HCT116 (cell line): ENCODE results near the gene KCNIP3. TPM values are rescaled to one million over a fixed set of nuclear protein-coding genes. Genes with fewer than 3 reads are reported as not detected.

Experiments
- ATAC-seq: fragments of 200-7000 bp; cut with Tn5 transposase; 2 replicates; pipeline ENCODE4 v1.9.1; 2020; ENCODE audit warnings: mild to moderate bottlenecking, moderate library complexity
- BruUV-seq: library from RNA; stranded (reverse); fragments of 400-500 nt; replicated peaks from 2 replicates; lab custom pipeline; 2021; lab: Mats Ljungman, UMichigan
- CTCF ChIA-PET: fragments of 300-600 bp; sonication (Branson Sonifier 250); formaldehyde crosslinking; loops from one replicate; lab custom pipeline; 2021; ENCODE audit warnings: antibody characterized with exemption; lab: Charles Lee
- POLR2A ChIA-PET: fragments of 300-600, 350-600 bp; sonication (Branson Sonifier 250); formaldehyde crosslinking; loops from one replicate; lab custom pipeline; 2021; ENCODE audit warnings: antibody characterized with exemption; lab: Charles Lee
- RAD21 ChIA-PET, 2 experiments: fragments of 300-600 bp; sonication (Branson Sonifier 250); formaldehyde crosslinking; loops; one replicate each; lab custom pipeline; 2023; ENCODE audit warnings: low total read pairs in 2 of 2; ENCODE audit not compliant: uncharacterized antibody in 2 of 2, unreplicated experiment in 2 of 2, low non-redundant PET in 1 of 2; lab: Charles Lee
- DNase-seq: peaks from one replicate; pipeline ENCODE4 v3.0.0-alpha.2; 2010; ENCODE audit warnings: low read depth, low spot score
- H2AFZ ChIP-seq: fragments of 200-600 bp; shearing (Covaris generic), sonication (generic); 2 replicates; pipeline ENCODE4 v1.6.1; 2017; ENCODE audit warnings: low read depth, mixed run types, mixed read lengths, antibody characterized with exemption, low read length; ENCODE audit not compliant: poor library complexity, severe bottlenecking
- H3K27ac ChIP-seq: 2 replicates; pipeline ENCODE4 v1.5.1; 2012; ENCODE audit warnings: low read depth, low read length
- H3K27me3 ChIP-seq: fragments of 200-600 bp; sonication (generic); 2 replicates; pipeline ENCODE4 v1.6.1; 2016; ENCODE audit warnings: mixed run types, low read length, mixed read lengths; ENCODE audit not compliant: insufficient read depth
- H3K36me3 ChIP-seq, 2 experiments: fragments of 200-500 bp in 1 of 2; fragments of 200-600 bp in 1 of 2; sonication (Bioruptor generic) in 1 of 2; sonication (generic) in 1 of 2; 2 replicates each; pipeline versions ENCODE4 v1.5.1 to v1.6.1; 2014 to 2016; ENCODE audit warnings: low read length in 2 of 2, inconsistent platforms in 1 of 2, mixed read lengths in 1 of 2, mixed run types in 1 of 2; ENCODE audit not compliant: insufficient read depth in 2 of 2, control insufficient read depth in 1 of 2
- H3K4me1 ChIP-seq, 2 experiments: fragments of 200-600 bp in 1 of 2; sonication (generic) in 1 of 2; 2 replicates each; pipeline versions ENCODE4 v1.5.1 to v1.6.1; 2012 to 2017; ENCODE audit warnings: low read length in 2 of 2, inconsistent platforms in 1 of 2, mild to moderate bottlenecking in 1 of 2, mixed read lengths in 1 of 2, mixed run types in 1 of 2, moderate library complexity in 1 of 2; ENCODE audit not compliant: insufficient read depth in 2 of 2, control insufficient read depth in 1 of 2
- H3K4me2 ChIP-seq: fragments of 200-600 bp; sonication (generic); 2 replicates; pipeline ENCODE4 v1.6.1; 2017; ENCODE audit warnings: mixed run types, low read length, mixed read lengths
- H3K4me3 ChIP-seq, 2 experiments: fragments of 200-600 bp in 1 of 2; sonication (generic) in 1 of 2; replicated peaks in 1 of 2; 2 replicates each; pipeline ENCODE4 v1.5.1; 2011 to 2016; ENCODE audit warnings: low read length in 2 of 2, control low read depth in 1 of 2, low read depth in 1 of 2, mild to moderate bottlenecking in 1 of 2, mixed read lengths in 1 of 2, mixed run types in 1 of 2
- H3K79me2 ChIP-seq: fragments of 200-600 bp; sonication (generic); 2 replicates; pipeline ENCODE4 v1.6.1; 2017; ENCODE audit warnings: mild to moderate bottlenecking, mixed run types, low read length, moderate library complexity, mixed read lengths; ENCODE audit not compliant: insufficient read depth
- H3K9ac ChIP-seq: fragments of 200-600 bp; sonication (generic); 2 replicates; pipeline ENCODE4 v1.6.1; 2016; ENCODE audit warnings: low read length, mixed read lengths
- H3K9me2 ChIP-seq: fragments of 200-600 bp; sonication (generic), shearing (Covaris generic); 2 replicates; pipeline ENCODE4 v1.6.1; 2017; ENCODE audit warnings: mixed run types, mild to moderate bottlenecking, moderate library complexity; ENCODE audit not compliant: insufficient read depth
- H3K9me3 ChIP-seq, 2 experiments: fragments of 200-500 bp in 1 of 2; fragments of 200-600 bp in 1 of 2; sonication (Bioruptor generic) in 1 of 2; sonication (generic) in 1 of 2; 2 replicates each; pipeline ENCODE4 v1.6.1; 2014 to 2017; ENCODE audit warnings: low read length in 2 of 2, mixed read lengths in 2 of 2, inconsistent platforms in 1 of 2, low read depth in 1 of 2, mild to moderate bottlenecking in 1 of 2, mixed run types in 1 of 2, moderate library complexity in 1 of 2; ENCODE audit not compliant: control insufficient read depth in 1 of 2, insufficient read depth in 1 of 2
- H4K20me1 ChIP-seq: fragments of 200-600 bp; sonication (generic), shearing (Covaris generic); 2 replicates; pipeline ENCODE4 v1.6.1; 2017; ENCODE audit warnings: mixed run types, mild to moderate bottlenecking, moderate library complexity; ENCODE audit not compliant: insufficient read depth
- ATF3 ChIP-seq: IDR thresholded peaks from 2 replicates; pipeline ENCODE4 v1.6.1; 2012
- CBX3 ChIP-seq: IDR thresholded peaks from 2 replicates; pipeline ENCODE4 v1.6.1; 2012; ENCODE audit warnings: low read depth
- CEBPB ChIP-seq: IDR thresholded peaks from 2 replicates; pipeline ENCODE4 v1.6.1; 2012; ENCODE audit warnings: low read depth
- EGR1 ChIP-seq: IDR thresholded peaks from 2 replicates; pipeline ENCODE4 v1.6.1; 2012; ENCODE audit warnings: low read depth
- ELF1 ChIP-seq: IDR thresholded peaks from 2 replicates; pipeline ENCODE4 v1.6.1; 2012; ENCODE audit warnings: low read depth, borderline replicate concordance
- EZH2 ChIP-seq: fragments of 200-600 bp; sonication (generic); IDR thresholded peaks from 2 replicates; pipeline ENCODE4 v1.6.1; 2017; ENCODE audit warnings: antibody characterized with exemption, mixed run types
- EZH2phosphoT487 ChIP-seq: fragments of 200-600 bp; IDR thresholded peaks from 2 replicates; pipeline ENCODE4 v1.6.1; 2018; ENCODE audit warnings: antibody characterized with exemption, borderline replicate concordance
- FOSL1 ChIP-seq: IDR thresholded peaks from 2 replicates; pipeline ENCODE4 v1.6.1; 2012; ENCODE audit warnings: low read depth
- JUND ChIP-seq: IDR thresholded peaks from 2 replicates; pipeline ENCODE4 v1.6.1; 2012
- MAX ChIP-seq: IDR thresholded peaks from 2 replicates; pipeline ENCODE4 v1.6.1; 2012
- POLR2A ChIP-seq: IDR thresholded peaks from 2 replicates; pipeline ENCODE4 v1.7.0; 2011; ENCODE audit warnings: borderline replicate concordance; ENCODE audit not compliant: insufficient read depth, insufficient read length; ENCODE audit errors: extremely low read depth
- POLR2AphosphoS5 ChIP-seq: IDR thresholded peaks from 2 replicates; pipeline ENCODE4 v1.6.1; 2011; ENCODE audit warnings: mild to moderate bottlenecking, low read depth, low read length, moderate library complexity
- RAD21 ChIP-seq: IDR thresholded peaks from 2 replicates; pipeline ENCODE4 v1.6.1; 2012; ENCODE audit warnings: low read depth, mild to moderate bottlenecking
- SIN3A ChIP-seq: IDR thresholded peaks from 2 replicates; pipeline ENCODE4 v1.6.1; 2012; ENCODE audit warnings: low read depth
- SP1 ChIP-seq: IDR thresholded peaks from 2 replicates; pipeline ENCODE4 v1.6.1; 2012; ENCODE audit warnings: low read depth
- SRF ChIP-seq: IDR thresholded peaks from 2 replicates; pipeline ENCODE4 v1.6.1; 2012; ENCODE audit warnings: low read depth
- TCF7L2 ChIP-seq: IDR thresholded peaks from 2 replicates; pipeline ENCODE4 v1.7.0; 2011; ENCODE audit warnings: borderline replicate concordance, inconsistent platforms; ENCODE audit not compliant: insufficient read depth, insufficient read length; ENCODE audit errors: extremely low read depth
- YY1 ChIP-seq: IDR thresholded peaks from 2 replicates; pipeline ENCODE4 v1.6.1; 2011; ENCODE audit warnings: low read length, low read depth, moderate library complexity, mild to moderate bottlenecking; ENCODE audit not compliant: insufficient replicate concordance; ENCODE audit errors: extremely low read depth
- ZBTB33 ChIP-seq: IDR thresholded peaks from 2 replicates; pipeline ENCODE4 v1.6.1; 2011; ENCODE audit warnings: mild to moderate bottlenecking, low read length, moderate library complexity; ENCODE audit not compliant: insufficient replicate concordance; ENCODE audit errors: extremely low read depth
- ZFX ChIP-seq: fragments of 450-650 bp; IDR thresholded peaks from 2 replicates; pipeline ENCODE4 v1.6.1; 2017
- intact Hi-C: fragments of 100-400 bp; cut with micrococcal nuclease; formaldehyde crosslinking; loops from 2 replicates; pipeline ENCODE4 v1.10.0; 2022
- total RNA-seq: library from RNA; stranded (reverse); gene quantifications from one replicate; pipeline ENCODE4 v1.2.1, GENCODE V29; 2021; ENCODE audit not compliant: unreplicated experiment

The KCNIP3 gene
- total RNA-seq, 1 experiment from 2014 or later, result 3.1 TPM

GRCh38 chr2:95296011-95296410 is 1.1 kb upstream of the KCNIP3 start:
- Histone ChIP-seq H3K9me3 (0 out of 4 replicates have a peak, but pooled peaks cover 0 to 5% of the 10 kb centered on the region in 2 experiments), H4K20me1 (no peaks in the 10 kb centered on the region), H3K9me2 (no peaks in the 10 kb centered on the region), H2AFZ (no peak overlapping the region), H3K27me3 (no peaks in the 10 kb centered on the region), H3K36me3 (no peaks in the 10 kb centered on the region), H3K4me1 (peaks cover 8 to 9% of the 10 kb centered on the region in 2 experiments; a peak in 3 of 4 replicates), H3K27ac (no peak overlapping the region), H3K4me3 (no peak overlapping the region), H3K79me2 (no peaks in the 10 kb centered on the region), H3K4me2 (no peak overlapping the region), H3K9ac (no peak overlapping the region)
- ChIA-PET POLR2A (no interaction called here), RAD21 (no interaction called here), CTCF (interaction anchor here (0.8 kb wide), 1 partner anchor 65 kb away, joined by 3 read pairs; no protein-coding TSS in a partner anchor)
- ATAC-seq (no peak), DNase-seq (no peak)
- no TSS peak for BruUV-seq
- intact Hi-C loops, result no loop called here
- no peak for TF ChIP-seq FOSL1
- TF ChIP-seq MAX, result no peak
- no peak for TF ChIP-seq RAD21
- TF ChIP-seq SIN3A, result no peak
- TF ChIP-seq ZBTB33, result no peak
- TF ChIP-seq EZH2, result no peak
- no peak for TF ChIP-seq JUND
- no peak for TF ChIP-seq POLR2AphosphoS5
- no peak for TF ChIP-seq ZFX
- no peak for TF ChIP-seq ATF3
- no peak for TF ChIP-seq CBX3
- TF ChIP-seq CEBPB, result no peak
- TF ChIP-seq POLR2A, result no peak
- no peak for TF ChIP-seq SRF
- TF ChIP-seq SP1, result no peak
- TF ChIP-seq ELF1, result no peak
- no peak for TF ChIP-seq EGR1
- no peak for TF ChIP-seq TCF7L2
- no peak for TF ChIP-seq EZH2phosphoT487
- no peak for TF ChIP-seq YY1
